AG04449 (cell line): ENCODE data around the gene NFIA.

Experiments used
- CTCF ChIA-PET: fragments of 350-600 bp; formaldehyde crosslinking; extraction: SDS; loops from one replicate; lab custom pipeline; 2021; ENCODE audit warnings: antibody characterized with exemption; lab: Yijun Ruan, JAX
- POLR2A ChIA-PET: fragments of 400-600, 350-600 bp; formaldehyde crosslinking; extraction: SDS; loops from one replicate; lab custom pipeline; 2020; ENCODE audit warnings: antibody characterized with exemption, inconsistent platforms; lab: Yijun Ruan, JAX
- DNase-seq: peaks from one replicate; pipeline ENCODE4 v3.0.0-alpha.2; 2010; ENCODE audit warnings: low read depth, low spot score
- H3K4me3 ChIP-seq: 2 replicates; pipeline ENCODE4 v1.5.1; 2011; ENCODE audit warnings: low read depth, mild to moderate bottlenecking, control low read depth, low read length
- CTCF ChIP-seq: IDR thresholded peaks from one replicate; pipeline ENCODE4 v1.5.1; 2011; ENCODE audit warnings: mild to moderate bottlenecking, moderate library complexity, low read length, control low read depth, inconsistent platforms; ENCODE audit not compliant: insufficient read depth; ENCODE audit errors: missing control alignments

The NFIA gene

GRCh38 chr1:61052395-61053225 is 29.8 kb upstream of the NFIA start:
- CTCF ChIA-PET, result interaction anchor here (1.0 to 15.1 kb wide), 9 partner anchors 11 to 799 kb away, joined by 3 to 329 read pairs (median 3); no protein-coding TSS in a partner anchor
- no peak overlapping the region for H3K4me3 ChIP-seq
- DNase-seq, result no peak
- POLR2A ChIA-PET, result interaction anchor here (0.6 kb wide), 1 partner anchor 14 kb away, joined by 3 read pairs; no protein-coding TSS in a partner anchor
- no peak for TF ChIP-seq CTCF

GRCh38 chr1:61053226-61053711 is 29.1 kb upstream of the NFIA start:
- CTCF ChIA-PET, result interaction anchor here (0.6 to 15.1 kb wide), 9 partner anchors 11 to 799 kb away, joined by 3 to 329 read pairs (median 3); no protein-coding TSS in a partner anchor
- no peak overlapping the region for H3K4me3 ChIP-seq
- DNase-seq, result no peak
- no peak for TF ChIP-seq CTCF
- POLR2A ChIA-PET, result no interaction called here

GRCh38 chr1:61053712-61054600 is 28.4 kb upstream of the NFIA start:
- TF ChIP-seq CTCF, result no peak
- CTCF ChIA-PET, result interaction anchor here (0.6 to 1.4 kb wide), 4 partner anchors 27 to 798 kb away, joined by 3 to 4 read pairs (median 3); no protein-coding TSS in a partner anchor
- no peak for DNase-seq
- no peak overlapping the region; the same call in 1 of the 2 replicates for H3K4me3 ChIP-seq
- POLR2A ChIA-PET, result no interaction called here

- DNase-seq, result no peak
- TF ChIP-seq CTCF, result no peak
- ChIA-PET CTCF (interaction anchor here (1.1 to 2.0 kb wide), 3 partner anchors 11 to 398 kb away, joined by 3 to 21 read pairs (median 3); no protein-coding TSS in a partner anchor), POLR2A (no interaction called here)
- H3K4me3 ChIP-seq, result no peak overlapping the region
Measured at GRCh38 chr1:61054601-61054993, 27.8 kb upstream of the NFIA start.

GRCh38 chr1:61055110-61055614 is 27.2 kb upstream of the NFIA start:
- TF ChIP-seq CTCF, result no peak
- POLR2A ChIA-PET, result no interaction called here
- no peak overlapping the region for H3K4me3 ChIP-seq
- DNase-seq, result no peak
- CTCF ChIA-PET, result interaction anchor here (1.4 to 2.0 kb wide), 3 partner anchors 11 to 798 kb away, joined by 3 to 21 read pairs (median 4); no protein-coding TSS in a partner anchor
